Fibroblast of the aortic adventitia (primary cell): ENCODE results near the gene EID2B. TPM values are rescaled to one million over a fixed set of nuclear protein-coding genes. Genes with fewer than 3 reads are reported as not detected.

Experiments
- DNase-seq: peaks from one replicate; pipeline ENCODE4 v3.0.0-alpha.2; 2010; ENCODE audit warnings: low read depth
- H3K4me3 ChIP-seq: 2 replicates; pipeline ENCODE4 v1.5.1; 2011; ENCODE audit warnings: low read depth, mild to moderate bottlenecking, control low read depth, low read length, moderate library complexity
- CTCF ChIP-seq: IDR thresholded peaks from 2 replicates; pipeline ENCODE4 v1.5.1; 2011; ENCODE audit warnings: mild to moderate bottlenecking, low read length, control low read depth, inconsistent platforms; ENCODE audit not compliant: insufficient read depth
- total RNA-seq: library from RNA; depleted of rRNA; stranded (reverse); fragments of >200 nt; gene quantifications from 2 replicates; pipeline ENCODE4 v1.2.3, GENCODE V29; 2012; ENCODE audit warnings: low replicate concordance

Gene EID2B
- total RNA-seq, 1 donor, result 3.3 TPM

- TF ChIP-seq CTCF, result no peak
- DNase-seq, result peak; percentile 53
- H3K4me3 ChIP-seq, result peak overlapping the region; percentile 94
Measured at GRCh38 chr19:39539165-39539517, 6.5 kb upstream of the EID2B start.

DNA sequence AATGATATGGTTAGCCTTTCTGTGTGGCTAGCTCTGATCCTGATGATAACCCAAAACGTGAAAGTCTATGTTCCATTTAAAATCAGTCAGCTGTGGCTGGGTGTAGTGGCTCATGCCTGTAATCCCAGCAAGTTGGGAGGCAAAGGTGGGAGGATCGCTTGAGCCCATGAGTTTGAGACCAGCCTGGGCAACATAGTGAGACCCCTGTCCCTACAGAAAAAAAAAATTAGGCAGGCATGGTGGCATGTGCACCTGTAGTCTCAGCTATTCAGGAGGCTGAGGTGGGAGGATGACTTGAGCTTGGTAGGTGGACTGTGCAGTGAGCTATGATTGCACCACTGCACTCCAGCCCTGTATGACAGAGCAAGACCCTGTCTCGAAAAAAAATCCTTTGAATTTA is 1.1 kb upstream of the EID2B start:
- no peak overlapping the region for H3K4me3 ChIP-seq
- no peak for TF ChIP-seq CTCF
- DNase-seq, result no peak

- no peak for TF ChIP-seq CTCF
- no peak overlapping the region for H3K4me3 ChIP-seq
- no peak for DNase-seq
Measured at GRCh38 chr19:39533003-39533512, 406 bp upstream of the EID2B start.

DNA sequence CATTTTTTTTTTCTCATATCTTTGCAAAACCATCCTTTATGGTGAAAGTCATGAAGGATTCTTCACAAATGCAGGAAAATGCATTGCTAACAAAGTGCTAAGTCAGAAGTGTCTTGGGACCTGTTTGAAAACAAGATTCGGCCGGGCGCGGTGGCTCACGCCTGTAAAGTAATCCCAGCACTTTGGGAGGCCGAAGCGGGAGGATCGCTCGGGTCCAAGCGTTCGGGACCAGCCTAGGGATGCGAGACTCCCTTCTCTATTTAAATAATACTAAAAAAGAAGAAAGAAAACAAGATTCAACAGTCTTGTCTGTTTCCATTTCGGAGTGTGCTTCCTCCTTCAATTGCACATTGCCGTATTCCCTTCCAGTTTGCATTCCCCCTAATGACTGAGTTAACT is 819 bp downstream of the EID2B start:
- peak; percentile 10 for DNase-seq

DNA sequence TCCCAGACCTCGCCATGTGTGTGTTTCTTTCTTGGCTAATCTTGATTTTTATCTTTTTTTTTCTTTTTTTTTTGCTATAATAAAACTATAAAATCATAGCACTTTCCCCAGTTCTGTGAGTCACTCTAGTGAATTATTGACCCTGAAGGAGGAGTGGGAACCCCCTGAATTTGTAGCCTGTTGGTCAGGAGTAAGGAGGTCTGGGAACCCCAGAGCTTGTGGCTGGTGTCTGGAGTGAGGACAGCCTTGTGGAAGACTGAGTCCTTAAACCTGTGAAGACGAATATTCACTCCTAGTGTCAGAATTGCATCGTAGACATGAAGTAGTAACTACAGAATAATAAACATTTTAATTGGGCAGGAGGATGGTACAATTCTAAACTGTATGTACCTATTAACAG is 7.4 kb downstream of the EID2B start:
- H3K4me3 ChIP-seq, result no peak overlapping the region
- DNase-seq, result no peak
- no peak for TF ChIP-seq CTCF

More for the DNA sequence above, 819 bp downstream of the EID2B start:
- no peak for TF ChIP-seq CTCF
- peak overlapping the region; percentile 92 for H3K4me3 ChIP-seq

GRCh38 chr19:39524495-39524894 is 8.2 kb downstream of the EID2B start:
- TF ChIP-seq CTCF, result no peak
- no peak for DNase-seq
- no peak overlapping the region for H3K4me3 ChIP-seq
